Neuronal stem cell (in vitro differentiated cells): ENCODE measurements around the gene NME8.

Experiments used
- DNase-seq: peaks from one replicate; pipeline ENCODE4 v3.0.0-alpha.2; 2013; ENCODE audit warnings: low spot score
- H2AFZ ChIP-seq: one replicate; pipeline ENCODE4 v1.6.1; 2013; ENCODE audit warnings: mild to moderate bottlenecking, low read length, inconsistent platforms
- H2AK5ac ChIP-seq: 2 replicates; pipeline ENCODE4 v1.6.1; 2013; ENCODE audit warnings: low read depth, mild to moderate bottlenecking, inconsistent platforms, low read length, moderate library complexity, mixed read lengths
- H2BK120ac ChIP-seq: 2 replicates; pipeline ENCODE4 v1.6.1; 2013; ENCODE audit warnings: low read depth, mild to moderate bottlenecking, inconsistent platforms, low read length, moderate library complexity, mixed read lengths
- H2BK12ac ChIP-seq: one replicate; pipeline ENCODE4 v1.6.1; 2013; ENCODE audit warnings: low read length, inconsistent platforms
- H2BK15ac ChIP-seq: 2 replicates; pipeline ENCODE4 v1.6.1; 2013; ENCODE audit warnings: mild to moderate bottlenecking, low read length, inconsistent platforms, mixed read lengths
- H2BK5ac ChIP-seq: one replicate; pipeline ENCODE4 v1.6.1; 2013; ENCODE audit warnings: inconsistent platforms, mild to moderate bottlenecking, low read length, moderate library complexity
- H3K14ac ChIP-seq: one replicate; pipeline ENCODE4 v1.6.1; 2013; ENCODE audit warnings: low read length, inconsistent platforms
- H3K18ac ChIP-seq: 2 replicates; pipeline ENCODE4 v1.6.1; 2013; ENCODE audit warnings: low read length, inconsistent platforms
- H3K23ac ChIP-seq: 2 replicates; pipeline ENCODE4 v1.6.1; 2013; ENCODE audit warnings: low read depth, mild to moderate bottlenecking, mixed read lengths, low read length, inconsistent platforms; ENCODE audit not compliant: poor library complexity
- H3K27ac ChIP-seq: replicated peaks from 3 replicates; pipeline ENCODE4 v1.5.1; 2013; ENCODE audit warnings: low read length, inconsistent platforms
- H3K27me3 ChIP-seq, 3 experiments: 2 replicates each; pipeline ENCODE4 v1.6.1; 2013; ENCODE audit warnings: low read length in 3 of 3, mild to moderate bottlenecking in 2 of 3, inconsistent platforms in 1 of 3, low read depth in 1 of 3, mixed read lengths in 1 of 3, moderate library complexity in 1 of 3; ENCODE audit not compliant: control insufficient read depth in 3 of 3, insufficient read depth in 3 of 3
- H3K36me3 ChIP-seq, 2 donors: replicated peaks in 1 of 2; 2 replicates each; pipeline ENCODE4 v1.6.1; 2013; ENCODE audit warnings: low read length in 2 of 2; ENCODE audit not compliant: control insufficient read depth in 2 of 2, insufficient read depth in 2 of 2
- H3K4ac ChIP-seq: 2 replicates; pipeline ENCODE4 v1.6.1; 2013; ENCODE audit warnings: inconsistent platforms, mild to moderate bottlenecking, low read length, moderate library complexity
- H3K4me1 ChIP-seq, 2 donors: 1 replicate in 1 of 2; 2 replicates in 1 of 2; pipeline ENCODE4 v1.6.1; 2013; ENCODE audit warnings: low read length in 2 of 2, low read depth in 1 of 2; ENCODE audit not compliant: control insufficient read depth in 2 of 2, insufficient read depth in 1 of 2
- H3K4me2 ChIP-seq: one replicate; pipeline ENCODE4 v1.6.1; 2013; ENCODE audit warnings: mild to moderate bottlenecking, low read length, inconsistent platforms; ENCODE audit not compliant: insufficient read depth, poor library complexity, severe bottlenecking
- H3K4me3 ChIP-seq, 2 donors: 2 replicates each; pipeline ENCODE4 v1.5.1; 2013; ENCODE audit warnings: low read length in 2 of 2, mild to moderate bottlenecking in 2 of 2, inconsistent platforms in 1 of 2, moderate library complexity in 1 of 2
- H3K79me1 ChIP-seq: one replicate; pipeline ENCODE4 v1.6.1; 2013; ENCODE audit warnings: low read depth, mild to moderate bottlenecking, inconsistent platforms, low read length, moderate library complexity
- H3K9ac ChIP-seq: one replicate; pipeline ENCODE4 v1.6.1; 2013; ENCODE audit warnings: mild to moderate bottlenecking, low read depth, low read length, inconsistent platforms; ENCODE audit not compliant: poor library complexity
- H3K9me3 ChIP-seq, 2 donors: replicated peaks in 1 of 2; 2 replicates each; pipeline versions ENCODE3 to v1.6.1; 2013; ENCODE audit warnings: low read length in 2 of 2, mild to moderate bottlenecking in 2 of 2, inconsistent platforms in 1 of 2, low read depth in 1 of 2, mixed read lengths in 1 of 2, moderate library complexity in 1 of 2; ENCODE audit not compliant: control insufficient read depth in 2 of 2, insufficient read depth in 1 of 2
- H4K8ac ChIP-seq: one replicate; pipeline ENCODE4 v1.6.1; 2013; ENCODE audit warnings: low read depth, mild to moderate bottlenecking, inconsistent platforms, low read length, moderate library complexity
- H4K91ac ChIP-seq: one replicate; pipeline ENCODE4 v1.6.1; 2013; ENCODE audit warnings: low read length, low read depth, mild to moderate bottlenecking, inconsistent platforms; ENCODE audit not compliant: poor library complexity
- WGBS, 2 donors: extraction: QIAGEN DNeasy Blood & Tissue Kit; methylation state at CpG; one replicate each; pipeline ENCODE4 v1.1.7; 2013; ENCODE audit warnings: missing lambda C conversion rate in 2 of 2, mixed read lengths in 1 of 2; ENCODE audit not compliant: insufficient read length in 2 of 2, insufficient replicate concordance in 1 of 2; ENCODE audit errors: extremely low coverage in 2 of 2; 5-methylcytosine and 5-hydroxymethylcytosine counted together

NME8 gene

GRCh38 chr7:37822946-37823345, 25.5 kb upstream of the NME8 start:
- H2AK5ac ChIP-seq, result no peak overlapping the region
- H3K9ac ChIP-seq, result no peak overlapping the region
- H2BK15ac ChIP-seq, result no peak overlapping the region
- no peak overlapping the region for H2BK5ac ChIP-seq
- H3K18ac ChIP-seq, result no peak overlapping the region
- no peak overlapping the region for H3K14ac ChIP-seq
- H3K23ac ChIP-seq, result no peak overlapping the region
- WGBS, 2 donors, result no CpG with 5 or more reads among the region's 2 CpGs
- H2BK120ac ChIP-seq, result no peak overlapping the region
- no peak overlapping the region for H3K4me2 ChIP-seq
- H3K36me3 ChIP-seq, result no peaks in the 10 kb centered on the region
- H3K9me3 ChIP-seq, result peaks cover 4 to 6% of the 10 kb centered on the region in 2 donors
- no peak for DNase-seq
- H2BK12ac ChIP-seq, result no peak overlapping the region
- H3K79me1 ChIP-seq, result no peaks in the 10 kb centered on the region
- H4K91ac ChIP-seq, result no peak overlapping the region
- peaks cover 0 to 3% (median 0%) of the 10 kb centered on the region in 3 experiments for H3K27me3 ChIP-seq
- no peak overlapping the region for H3K4ac ChIP-seq
- no peak overlapping the region for H2AFZ ChIP-seq
- H3K27ac ChIP-seq, result no peak overlapping the region
- no peaks in the 10 kb centered on the region for H3K4me1 ChIP-seq
- no peak overlapping the region for H4K8ac ChIP-seq
- H3K4me3 ChIP-seq, result no peak overlapping the region

- Histone ChIP-seq H3K14ac (no peak overlapping the region), H3K79me1 (no peaks in the 10 kb centered on the region), H3K9ac (no peak overlapping the region), H4K8ac (no peak overlapping the region), H3K9me3 (peaks cover 4 to 6% of the 10 kb centered on the region in 2 donors), H3K4me3 (no peak overlapping the region), H2AFZ (no peak overlapping the region), H3K4ac (no peak overlapping the region), H3K27me3 (peaks cover 0 to 3% (median 0%) of the 10 kb centered on the region in 3 experiments), H3K36me3 (no peaks in the 10 kb centered on the region), H3K4me1 (no peaks in the 10 kb centered on the region), H3K18ac (no peak overlapping the region), H2BK5ac (no peak overlapping the region), H3K4me2 (no peak overlapping the region), H2AK5ac (no peak overlapping the region), H3K23ac (no peak overlapping the region), H2BK15ac (no peak overlapping the region), H4K91ac (no peak overlapping the region), H2BK120ac (no peak overlapping the region), H2BK12ac (no peak overlapping the region), H3K27ac (no peak overlapping the region)
- WGBS, 2 donors, result no CpG with 5 or more reads among the region's 2 CpGs
- no peak for DNase-seq
Measured at GRCh38 chr7:37823557-37823956, 24.8 kb upstream of the NME8 start.

- Histone ChIP-seq H3K9ac (no peak overlapping the region), H2BK12ac (no peak overlapping the region), H2BK5ac (no peak overlapping the region), H3K23ac (no peak overlapping the region), H4K8ac (no peak overlapping the region), H2BK15ac (no peak overlapping the region), H3K27ac (no peak overlapping the region), H3K79me1 (no peaks in the 10 kb centered on the region), H3K36me3 (no peaks in the 10 kb centered on the region), H3K18ac (no peak overlapping the region), H3K4me2 (no peak overlapping the region), H3K4ac (no peak overlapping the region), H2AFZ (no peak overlapping the region), H3K14ac (no peak overlapping the region), H4K91ac (no peak overlapping the region), H2AK5ac (no peak overlapping the region), H3K4me1 (no peaks in the 10 kb centered on the region), H3K27me3 (peaks cover 0 to 3% (median 0%) of the 10 kb centered on the region in 3 experiments), H2BK120ac (no peak overlapping the region), H3K4me3 (no peak overlapping the region), H3K9me3 (peaks cover 4 to 6% of the 10 kb centered on the region in 2 donors)
- DNase-seq, result no peak
- no CpG with 5 or more reads among the region's 3 CpGs for WGBS, 2 donors
Measured at GRCh38 chr7:37825038-37825437, 23.4 kb upstream of the NME8 start.

- Histone ChIP-seq H3K9ac (no peak overlapping the region), H3K79me1 (no peaks in the 10 kb centered on the region), H2BK12ac (no peak overlapping the region), H2BK120ac (no peak overlapping the region), H2AK5ac (no peak overlapping the region), H3K27me3 (no peaks in the 10 kb centered on the region), H2BK15ac (no peak overlapping the region), H2AFZ (no peak overlapping the region), H4K91ac (no peak overlapping the region), H3K4me2 (no peak overlapping the region), H3K9me3 (no peaks in the 10 kb centered on the region), H3K4me1 (no peaks in the 10 kb centered on the region), H3K36me3 (no peaks in the 10 kb centered on the region), H3K27ac (no peak overlapping the region), H3K4me3 (no peak overlapping the region), H2BK5ac (no peak overlapping the region), H4K8ac (no peak overlapping the region), H3K14ac (no peak overlapping the region), H3K18ac (no peak overlapping the region), H3K4ac (no peak overlapping the region), H3K23ac (no peak overlapping the region)
- no peak for DNase-seq
- no CpG with 5 or more reads among the region's 4 CpGs for WGBS, 2 donors
Measured at GRCh38 chr7:37826825-37827224, 21.6 kb upstream of the NME8 start.
